ENCODE data around the gene GULP1.

DNA sequence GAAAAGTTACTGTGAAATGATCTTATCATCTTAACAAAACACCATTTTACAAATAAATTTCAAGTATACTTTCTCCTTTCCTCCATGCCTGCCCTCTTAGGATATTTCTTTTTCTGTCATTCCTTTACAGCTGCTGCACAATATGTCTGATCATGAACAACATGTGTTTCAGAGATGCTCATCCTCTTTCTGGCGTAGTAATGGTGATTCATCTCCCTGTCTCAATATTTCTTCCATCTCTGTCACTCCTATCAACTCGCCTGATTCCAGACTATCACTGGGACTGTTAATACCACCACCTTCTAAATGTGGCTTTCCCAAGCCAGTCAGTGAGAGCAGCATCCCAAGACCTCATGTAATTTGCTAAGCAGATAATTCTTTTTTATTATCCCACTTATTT lies 290.5 kb downstream of the GULP1 start:
- TF ChIP-seq POLR2A (IDR thresholded peaks at IDR 0.05; ENCODE audit: low read depth, low read length) (no peak), SREBF2 (IDR thresholded peaks at IDR 0.05; ENCODE audit: low read length) (no peak), ZNF24 (IDR thresholded peaks at IDR 0.05) (no peak), CEBPB (IDR thresholded peaks at IDR 0.05; ENCODE audit: borderline replicate concordance in 1 of 2, low read depth in 2 of 2, low read length in 2 of 2) (no peak), SMC3 (IDR thresholded peaks at IDR 0.05; ENCODE audit: borderline replicate concordance, low read length) (no peak), SIN3A (IDR thresholded peaks at IDR 0.05; ENCODE audit: low read depth, low read length) (no peak), NFIC (IDR thresholded peaks at IDR 0.05; ENCODE audit: low read depth, low read length) (no peak), EZH2 (IDR thresholded peaks at IDR 0.05; ENCODE audit: borderline replicate concordance, control insufficient read depth, low read depth, low read length) (no peak), POLR2AphosphoS5 (IDR thresholded peaks at IDR 0.05; ENCODE audit: low read length) (no peak), YBX1 (IDR thresholded peaks at IDR 0.05) (no peak), NFYB (IDR thresholded peaks at IDR 0.05; ENCODE audit: insufficient read depth, low read depth, low read length) (no peak)
- TF ChIP-seq, protein P1, sequence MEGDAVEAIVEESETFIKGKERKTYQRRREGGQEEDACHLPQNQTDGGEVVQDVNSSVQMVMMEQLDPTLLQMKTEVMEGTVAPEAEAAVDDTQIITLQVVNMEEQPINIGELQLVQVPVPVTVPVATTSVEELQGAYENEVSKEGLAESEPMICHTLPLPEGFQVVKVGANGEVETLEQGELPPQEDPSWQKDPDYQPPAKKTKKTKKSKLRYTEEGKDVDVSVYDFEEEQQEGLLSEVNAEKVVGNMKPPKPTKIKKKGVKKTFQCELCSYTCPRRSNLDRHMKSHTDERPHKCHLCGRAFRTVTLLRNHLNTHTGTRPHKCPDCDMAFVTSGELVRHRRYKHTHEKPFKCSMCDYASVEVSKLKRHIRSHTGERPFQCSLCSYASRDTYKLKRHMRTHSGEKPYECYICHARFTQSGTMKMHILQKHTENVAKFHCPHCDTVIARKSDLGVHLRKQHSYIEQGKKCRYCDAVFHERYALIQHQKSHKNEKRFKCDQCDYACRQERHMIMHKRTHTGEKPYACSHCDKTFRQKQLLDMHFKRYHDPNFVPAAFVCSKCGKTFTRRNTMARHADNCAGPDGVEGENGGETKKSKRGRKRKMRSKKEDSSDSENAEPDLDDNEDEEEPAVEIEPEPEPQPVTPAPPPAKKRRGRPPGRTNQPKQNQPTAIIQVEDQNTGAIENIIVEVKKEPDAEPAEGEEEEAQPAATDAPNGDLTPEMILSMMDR (IDR thresholded peaks at IDR 0.05 in 2 of 3, conservative IDR thresholded peaks at IDR 0.05 in 1 of 3; ENCODE audit: control insufficient read depth in 2 of 3, extremely low read depth in 1 of 3, insufficient read depth in 1 of 3, low read depth in 3 of 3, low read length in 3 of 3) = no peak
- TF ChIP-seq, protein P2, sequence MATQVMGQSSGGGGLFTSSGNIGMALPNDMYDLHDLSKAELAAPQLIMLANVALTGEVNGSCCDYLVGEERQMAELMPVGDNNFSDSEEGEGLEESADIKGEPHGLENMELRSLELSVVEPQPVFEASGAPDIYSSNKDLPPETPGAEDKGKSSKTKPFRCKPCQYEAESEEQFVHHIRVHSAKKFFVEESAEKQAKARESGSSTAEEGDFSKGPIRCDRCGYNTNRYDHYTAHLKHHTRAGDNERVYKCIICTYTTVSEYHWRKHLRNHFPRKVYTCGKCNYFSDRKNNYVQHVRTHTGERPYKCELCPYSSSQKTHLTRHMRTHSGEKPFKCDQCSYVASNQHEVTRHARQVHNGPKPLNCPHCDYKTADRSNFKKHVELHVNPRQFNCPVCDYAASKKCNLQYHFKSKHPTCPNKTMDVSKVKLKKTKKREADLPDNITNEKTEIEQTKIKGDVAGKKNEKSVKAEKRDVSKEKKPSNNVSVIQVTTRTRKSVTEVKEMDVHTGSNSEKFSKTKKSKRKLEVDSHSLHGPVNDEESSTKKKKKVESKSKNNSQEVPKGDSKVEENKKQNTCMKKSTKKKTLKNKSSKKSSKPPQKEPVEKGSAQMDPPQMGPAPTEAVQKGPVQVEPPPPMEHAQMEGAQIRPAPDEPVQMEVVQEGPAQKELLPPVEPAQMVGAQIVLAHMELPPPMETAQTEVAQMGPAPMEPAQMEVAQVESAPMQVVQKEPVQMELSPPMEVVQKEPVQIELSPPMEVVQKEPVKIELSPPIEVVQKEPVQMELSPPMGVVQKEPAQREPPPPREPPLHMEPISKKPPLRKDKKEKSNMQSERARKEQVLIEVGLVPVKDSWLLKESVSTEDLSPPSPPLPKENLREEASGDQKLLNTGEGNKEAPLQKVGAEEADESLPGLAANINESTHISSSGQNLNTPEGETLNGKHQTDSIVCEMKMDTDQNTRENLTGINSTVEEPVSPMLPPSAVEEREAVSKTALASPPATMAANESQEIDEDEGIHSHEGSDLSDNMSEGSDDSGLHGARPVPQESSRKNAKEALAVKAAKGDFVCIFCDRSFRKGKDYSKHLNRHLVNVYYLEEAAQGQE (IDR thresholded peaks at IDR 0.05; ENCODE audit: low read depth, low read length) = no peak
